Fibroblast of skin of back (primary cell): ENCODE results near the gene NPY2R. TPM values are rescaled to one million over a fixed set of nuclear protein-coding genes. Genes with fewer than 3 reads are reported as not detected.

Experiments used
- DNase-seq: peaks from one replicate; pipeline ENCODE4 v3.0.0-alpha.2; 2013
- polyA plus RNA-seq, 2 experiments: library from polyadenylated mRNA; unstranded; fragments of 120-200 nt; gene quantifications; one replicate each; pipeline ENCODE4 v1.2.1, GENCODE V29; 2013; ENCODE audit not compliant: insufficient read length in 2 of 2

Gene NPY2R
- not detected for polyA plus RNA-seq (2013, experiment 1 of 2; ENCODE audit: insufficient read length)
- polyA plus RNA-seq (2013, experiment 2 of 2; ENCODE audit: insufficient read length) = not detected

GRCh38 chr4:155208258-155209054 lies at the start of gene NPY2R:
Gene NPY2R, plus strand, starts transcription at chr4:155208636. Its CDS starts 5,304 bp downstream, at chr4:155213940.
- no peak for DNase-seq

- DNase-seq = no peak
Observed at GRCh38 chr4:155161357-155161756, 47.1 kb upstream of the NPY2R start.

- no peak for DNase-seq
Observed at GRCh38 chr4:155164718-155165117, 43.7 kb upstream of the NPY2R start.

GRCh38 chr4:155170569-155170968 lies 37.9 kb upstream of the NPY2R start:
- no peak for DNase-seq

- no peak for DNase-seq
Observed at GRCh38 chr4:155173371-155173770, 35.1 kb upstream of the NPY2R start.

GRCh38 chr4:155174668-155175067 lies 33.8 kb upstream of the NPY2R start:
- DNase-seq = no peak

GRCh38 chr4:155179216-155179615 lies 29.2 kb upstream of the NPY2R start:
- no peak for DNase-seq

- DNase-seq = no peak
Observed at GRCh38 chr4:155186972-155187371, 21.5 kb upstream of the NPY2R start.

- no peak for DNase-seq
Observed at GRCh38 chr4:155187989-155188388, 20.4 kb upstream of the NPY2R start.

GRCh38 chr4:155190099-155190498 lies 18.3 kb upstream of the NPY2R start:
- DNase-seq = no peak

GRCh38 chr4:155197757-155198156 lies 10.7 kb upstream of the NPY2R start:
- no peak for DNase-seq

- no peak for DNase-seq
Observed at GRCh38 chr4:155207534-155208257, 740 bp upstream of the NPY2R start.

GRCh38 chr4:155220025-155220424 lies 11.6 kb downstream of the NPY2R start:
- DNase-seq = no peak

- no peak for DNase-seq
Observed at GRCh38 chr4:155227131-155227530, 18.7 kb downstream of the NPY2R start.

- no peak for DNase-seq
Observed at GRCh38 chr4:155228713-155229112, 20.3 kb downstream of the NPY2R start.

- DNase-seq = no peak
Observed at GRCh38 chr4:155232432-155232831, 24.0 kb downstream of the NPY2R start.

- no peak for DNase-seq
Observed at GRCh38 chr4:155234206-155234605, 25.8 kb downstream of the NPY2R start.

- no peak for DNase-seq
Observed at GRCh38 chr4:155237567-155237966, 29.1 kb downstream of the NPY2R start.

GRCh38 chr4:155241225-155241624 lies 32.8 kb downstream of the NPY2R start:
- no peak for DNase-seq

- DNase-seq = no peak
Observed at GRCh38 chr4:155241664-155242063, 33.2 kb downstream of the NPY2R start.

GRCh38 chr4:155245105-155245504 lies 36.7 kb downstream of the NPY2R start:
- DNase-seq = no peak

GRCh38 chr4:155248002-155248896 lies 39.8 kb downstream of the NPY2R start:
- no peak for DNase-seq
